ENCODE results near the gene ZNF678. TPM values are rescaled to one million over a fixed set of nuclear protein-coding genes. Genes with fewer than 3 reads are reported as not detected.
"Not testable (repeated sequence)": the region's sequence is repeated elsewhere in the genome, so short reads cannot be mapped to it uniquely, and the experiment has no call there.

ZNF678 gene
- total RNA-seq, 4 donors from 2014 or later: 1.2 to 6.8 (median 2.5) TPM

DNA sequence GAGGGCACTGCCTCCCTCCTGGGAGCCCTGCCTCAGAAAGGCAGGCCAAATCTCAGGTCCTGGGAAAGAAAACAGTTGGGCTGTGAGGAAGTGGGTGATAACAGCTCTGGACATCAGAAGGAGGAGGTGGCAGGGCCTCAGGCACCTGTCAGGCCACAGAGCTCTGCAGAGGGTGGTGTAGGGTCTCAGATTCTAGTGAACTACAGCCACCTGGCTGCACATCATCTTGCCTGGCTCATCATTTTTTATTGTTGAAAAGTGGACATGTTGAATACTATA is 15.3 kb upstream of the ZNF678 start:
- TF ChIP-seq POLR2A (IDR thresholded peaks at IDR 0.05): no peak
- TF ChIP-seq, protein P1, sequence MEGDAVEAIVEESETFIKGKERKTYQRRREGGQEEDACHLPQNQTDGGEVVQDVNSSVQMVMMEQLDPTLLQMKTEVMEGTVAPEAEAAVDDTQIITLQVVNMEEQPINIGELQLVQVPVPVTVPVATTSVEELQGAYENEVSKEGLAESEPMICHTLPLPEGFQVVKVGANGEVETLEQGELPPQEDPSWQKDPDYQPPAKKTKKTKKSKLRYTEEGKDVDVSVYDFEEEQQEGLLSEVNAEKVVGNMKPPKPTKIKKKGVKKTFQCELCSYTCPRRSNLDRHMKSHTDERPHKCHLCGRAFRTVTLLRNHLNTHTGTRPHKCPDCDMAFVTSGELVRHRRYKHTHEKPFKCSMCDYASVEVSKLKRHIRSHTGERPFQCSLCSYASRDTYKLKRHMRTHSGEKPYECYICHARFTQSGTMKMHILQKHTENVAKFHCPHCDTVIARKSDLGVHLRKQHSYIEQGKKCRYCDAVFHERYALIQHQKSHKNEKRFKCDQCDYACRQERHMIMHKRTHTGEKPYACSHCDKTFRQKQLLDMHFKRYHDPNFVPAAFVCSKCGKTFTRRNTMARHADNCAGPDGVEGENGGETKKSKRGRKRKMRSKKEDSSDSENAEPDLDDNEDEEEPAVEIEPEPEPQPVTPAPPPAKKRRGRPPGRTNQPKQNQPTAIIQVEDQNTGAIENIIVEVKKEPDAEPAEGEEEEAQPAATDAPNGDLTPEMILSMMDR (IDR thresholded peaks at IDR 0.05): no peak
- no peak for DNase-seq (ENCODE audit: low spot score in 2 of 2)
- intact Hi-C loops (cut with DNase I; ENCODE audit: low total_unique reads): no loop called here
- no peak overlapping the region for H3K4me3 ChIP-seq (ENCODE audit: low read depth, poor library complexity, severe bottlenecking)

GRCh38 chr1:227548448-227548847 is 14.9 kb upstream of the ZNF678 start:
- intact Hi-C loops (cut with DNase I; ENCODE audit: low total_unique reads): no loop called here
- 59 to 82% methylated on average over 3 of the region's 3 CpGs for WGBS, 2 donors
- H3K4me3 ChIP-seq (ENCODE audit: low read depth, poor library complexity, severe bottlenecking): no peak overlapping the region
- no peak for TF ChIP-seq POLR2A (IDR thresholded peaks at IDR 0.05)
- TF ChIP-seq, protein P1 (IDR thresholded peaks at IDR 0.05): no peak
- no peak for DNase-seq (ENCODE audit: low spot score in 2 of 2)

- intact Hi-C loops (cut with DNase I; ENCODE audit: low total_unique reads): no loop called here
- TF ChIP-seq POLR2A (IDR thresholded peaks at IDR 0.05): no peak
- TF ChIP-seq, protein P1 (IDR thresholded peaks at IDR 0.05): no peak
- no peak overlapping the region for H3K4me3 ChIP-seq (ENCODE audit: low read depth, poor library complexity, severe bottlenecking)
- no peak for DNase-seq (ENCODE audit: low spot score in 2 of 2)
- 75 to 89% methylated on average over 2 of the region's 2 CpGs for WGBS, 2 donors
Measured at GRCh38 chr1:227549892-227550291, 13.5 kb upstream of the ZNF678 start.

GRCh38 chr1:227551881-227552280 is 11.5 kb upstream of the ZNF678 start:
- intact Hi-C loops (cut with DNase I; ENCODE audit: low total_unique reads); H3K4me3 ChIP-seq (ENCODE audit: low read depth, poor library complexity, severe bottlenecking); DNase-seq (ENCODE audit: low spot score in 2 of 2): not testable (repeated sequence)
- 93 to 100% methylated on average over 1 of the region's 1 CpG for WGBS, 2 donors

GRCh38 chr1:227556288-227556687 is 7.1 kb upstream of the ZNF678 start:
- no peak for TF ChIP-seq POLR2A (IDR thresholded peaks at IDR 0.05)
- TF ChIP-seq, protein P1 (IDR thresholded peaks at IDR 0.05): no peak
- no peak overlapping the region for H3K4me3 ChIP-seq (ENCODE audit: low read depth, poor library complexity, severe bottlenecking)
- 93 to 95% methylated on average over 7 of the region's 7 CpGs for WGBS, 2 donors
- intact Hi-C loops (cut with DNase I; ENCODE audit: low total_unique reads): no loop called here
- no peak for DNase-seq (ENCODE audit: low spot score in 2 of 2)

GRCh38 chr1:227557962-227558725 is 5.2 kb upstream of the ZNF678 start:
- H3K4me3 ChIP-seq (ENCODE audit: low read depth, poor library complexity, severe bottlenecking): no peak overlapping the region
- intact Hi-C loops (cut with DNase I; ENCODE audit: low total_unique reads): no loop called here
- DNase-seq (ENCODE audit: low spot score in 2 of 2): no peak
- TF ChIP-seq, protein P1 (IDR thresholded peaks at IDR 0.05): no peak
- TF ChIP-seq POLR2A (IDR thresholded peaks at IDR 0.05): no peak
- 66 to 70% methylated on average over 26 to 29 of the region's 29 CpGs for WGBS, 2 donors
